Body of pancreas (tissue), 4 donors: ENCODE measurements around the gene CCDC71L. TPM values are rescaled to one million over a fixed set of nuclear protein-coding genes. Genes with fewer than 3 reads are reported as not detected.

Experiments
- ATAC-seq: fragments of 150-250 bp; one replicate; pipeline ENCODE4 v1.9.1; 2016
- DNase-seq, 4 donors: peaks; one replicate each; pipeline ENCODE4 v3.0.0-alpha.2; 2019
- H3K27ac ChIP-seq, 4 donors: fragments of 200-600 bp; sonication (generic); 1 replicate in 3 of 4; 2 replicates in 1 of 4; pipeline versions ENCODE4 v1.5.1 to v1.6.1; 2016 to 2019; ENCODE audit warnings: mild to moderate bottlenecking in 1 of 4, mixed read lengths in 1 of 4, moderate library complexity in 1 of 4
- H3K27me3 ChIP-seq, 2 donors: fragments of 200-600 bp; sonication (generic); one replicate each; pipeline ENCODE4 v1.6.0; 2016; ENCODE audit warnings: mild to moderate bottlenecking in 1 of 2
- H3K36me3 ChIP-seq, 2 donors: fragments of 200-600 bp; sonication (generic); replicated peaks in 1 of 2; 2 replicates each; pipeline ENCODE4 v1.5.1; 2016; ENCODE audit warnings: low read depth in 2 of 2; ENCODE audit not compliant: insufficient read depth in 1 of 2
- H3K4me1 ChIP-seq: fragments of 200-600 bp; sonication (generic); one replicate; pipeline ENCODE4 v1.6.0; 2016
- H3K4me3 ChIP-seq, 2 donors: fragments of 200-600 bp; sonication (generic); 1 replicate in 1 of 2; 2 replicates in 1 of 2; pipeline ENCODE4 v1.5.1; 2016 to 2019
- H3K9me3 ChIP-seq, 3 donors: fragments of 200-600 bp; sonication (generic); 1 replicate in 2 of 3; 2 replicates in 1 of 3; pipeline ENCODE4 v1.5.1; 2016
- POLR2A ChIP-seq, 3 donors: fragments of 450-650 bp; IDR thresholded peaks; one replicate each; pipeline ENCODE4 v1.6.1; 2016; ENCODE audit warnings: antibody characterized with exemption in 3 of 3, mild to moderate bottlenecking in 2 of 3
- WGBS, 2 donors: methylation state at CpG; one replicate each; pipeline ENCODE4 v1.1.5; 2017; 5-methylcytosine and 5-hydroxymethylcytosine counted together
- intact Hi-C: fragments of 100-400 bp; cut with DNase I; formaldehyde crosslinking; loops from one replicate; pipeline ENCODE4 v1.15.1; 2023
- total RNA-seq, 2 donors: library from RNA; depleted of rRNA; stranded (reverse); fragments of >200 nt; gene quantifications; one replicate each; pipeline ENCODE4 v1.1.0, GENCODE V29; 2016
- TF ChIP-seq, protein P1 (sequence below), 7 experiments: fragments of 450-650 bp in 4 of 7; fragments of 200-600 bp in 3 of 7; sonication (generic) in 3 of 7; IDR thresholded peaks; one replicate each; pipeline ENCODE4 v1.5.1; 2016 to 2019; ENCODE audit warnings: antibody characterized with exemption in 7 of 7

Gene CCDC71L
- total RNA-seq, 2 donors from 2014 or later = 8.6 to 23.7 TPM

DNA sequence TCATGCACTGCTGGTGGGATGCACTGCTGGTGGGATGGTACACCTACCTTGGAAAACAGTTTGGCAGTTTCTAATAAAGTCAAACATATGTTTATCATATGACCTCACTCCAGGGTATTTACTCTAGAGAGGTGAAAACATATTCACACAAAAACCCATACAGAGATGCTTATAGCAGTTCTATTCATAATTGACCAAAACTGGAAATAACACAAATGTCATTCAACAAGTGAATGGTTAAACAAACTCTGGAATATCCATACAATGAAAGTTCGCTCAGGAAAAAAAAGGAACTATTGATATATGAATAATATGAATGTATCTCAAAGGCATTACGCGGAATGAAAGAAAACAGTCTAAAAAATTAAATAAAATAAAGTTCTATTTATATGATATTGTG is 19.5 kb downstream of the CCDC71L start:
- 94% methylated on average over 3 of the region's 3 CpGs for WGBS, 2 donors

DNA sequence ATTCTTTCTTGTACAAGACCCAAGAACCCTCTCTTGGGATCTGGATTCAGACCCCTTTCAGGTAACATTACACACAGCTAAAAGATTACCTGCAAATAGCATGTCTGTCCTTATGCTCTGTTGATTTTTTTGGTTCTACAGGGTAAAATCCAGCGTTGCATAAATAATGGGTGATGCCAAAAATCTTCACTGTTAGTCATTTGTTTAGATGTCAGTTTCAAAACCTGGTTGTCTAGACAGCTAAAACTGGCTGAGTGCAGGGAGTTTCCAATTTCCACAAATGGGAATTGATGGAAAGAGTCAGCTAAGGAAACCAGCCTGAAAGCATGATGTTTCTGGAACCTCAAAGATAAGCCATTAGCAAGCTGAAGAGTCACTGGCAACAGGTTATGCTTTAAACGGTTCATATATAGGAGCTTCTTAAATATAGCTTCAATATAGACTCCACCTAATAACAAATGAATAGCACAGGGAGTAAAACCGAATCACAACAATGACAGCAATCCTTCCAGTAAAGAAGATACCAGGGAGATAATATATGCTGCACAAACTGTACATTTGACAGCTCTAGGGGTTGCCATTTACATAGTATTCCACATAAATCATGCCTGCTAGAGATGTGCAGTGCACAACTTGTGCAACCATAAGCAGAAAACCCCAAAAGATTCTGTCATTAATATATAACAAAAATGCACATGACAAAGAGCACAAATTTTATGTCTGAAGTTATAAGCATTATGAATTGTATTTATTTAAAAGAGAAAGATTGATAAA is 20.4 kb downstream of the CCDC71L start:
- TF ChIP-seq, protein P1, sequence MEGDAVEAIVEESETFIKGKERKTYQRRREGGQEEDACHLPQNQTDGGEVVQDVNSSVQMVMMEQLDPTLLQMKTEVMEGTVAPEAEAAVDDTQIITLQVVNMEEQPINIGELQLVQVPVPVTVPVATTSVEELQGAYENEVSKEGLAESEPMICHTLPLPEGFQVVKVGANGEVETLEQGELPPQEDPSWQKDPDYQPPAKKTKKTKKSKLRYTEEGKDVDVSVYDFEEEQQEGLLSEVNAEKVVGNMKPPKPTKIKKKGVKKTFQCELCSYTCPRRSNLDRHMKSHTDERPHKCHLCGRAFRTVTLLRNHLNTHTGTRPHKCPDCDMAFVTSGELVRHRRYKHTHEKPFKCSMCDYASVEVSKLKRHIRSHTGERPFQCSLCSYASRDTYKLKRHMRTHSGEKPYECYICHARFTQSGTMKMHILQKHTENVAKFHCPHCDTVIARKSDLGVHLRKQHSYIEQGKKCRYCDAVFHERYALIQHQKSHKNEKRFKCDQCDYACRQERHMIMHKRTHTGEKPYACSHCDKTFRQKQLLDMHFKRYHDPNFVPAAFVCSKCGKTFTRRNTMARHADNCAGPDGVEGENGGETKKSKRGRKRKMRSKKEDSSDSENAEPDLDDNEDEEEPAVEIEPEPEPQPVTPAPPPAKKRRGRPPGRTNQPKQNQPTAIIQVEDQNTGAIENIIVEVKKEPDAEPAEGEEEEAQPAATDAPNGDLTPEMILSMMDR (IDR thresholded peaks at IDR 0.05) = no peak
- no peak for TF ChIP-seq POLR2A (IDR thresholded peaks at IDR 0.05)
- Histone ChIP-seq H3K36me3 (no peaks in the 10 kb centered on the region), H3K27me3 (no peaks in the 10 kb centered on the region), H3K27ac (no peak overlapping the region), H3K9me3 (no peaks in the 10 kb centered on the region), H3K4me3 (no peak overlapping the region), H3K4me1 (no peaks in the 10 kb centered on the region)
- DNase-seq (no peak), ATAC-seq (no peak)
- WGBS, 2 donors = 67 to 72% methylated on average over 3 of the region's 3 CpGs
- intact Hi-C loops = no loop called here

More for the DNA sequence above, 19.5 kb downstream of the CCDC71L start:
- Histone ChIP-seq H3K27me3 (no peaks in the 10 kb centered on the region), H3K4me1 (no peaks in the 10 kb centered on the region), H3K9me3 (no peaks in the 10 kb centered on the region), H3K27ac (no peak overlapping the region), H3K36me3 (no peaks in the 10 kb centered on the region), H3K4me3 (no peak overlapping the region)
- no peak for DNase-seq
- no peak for TF ChIP-seq POLR2A (IDR thresholded peaks at IDR 0.05)
- TF ChIP-seq, protein P1 (IDR thresholded peaks at IDR 0.05) = no peak
- intact Hi-C loops = no loop called here
- no peak for ATAC-seq

DNA sequence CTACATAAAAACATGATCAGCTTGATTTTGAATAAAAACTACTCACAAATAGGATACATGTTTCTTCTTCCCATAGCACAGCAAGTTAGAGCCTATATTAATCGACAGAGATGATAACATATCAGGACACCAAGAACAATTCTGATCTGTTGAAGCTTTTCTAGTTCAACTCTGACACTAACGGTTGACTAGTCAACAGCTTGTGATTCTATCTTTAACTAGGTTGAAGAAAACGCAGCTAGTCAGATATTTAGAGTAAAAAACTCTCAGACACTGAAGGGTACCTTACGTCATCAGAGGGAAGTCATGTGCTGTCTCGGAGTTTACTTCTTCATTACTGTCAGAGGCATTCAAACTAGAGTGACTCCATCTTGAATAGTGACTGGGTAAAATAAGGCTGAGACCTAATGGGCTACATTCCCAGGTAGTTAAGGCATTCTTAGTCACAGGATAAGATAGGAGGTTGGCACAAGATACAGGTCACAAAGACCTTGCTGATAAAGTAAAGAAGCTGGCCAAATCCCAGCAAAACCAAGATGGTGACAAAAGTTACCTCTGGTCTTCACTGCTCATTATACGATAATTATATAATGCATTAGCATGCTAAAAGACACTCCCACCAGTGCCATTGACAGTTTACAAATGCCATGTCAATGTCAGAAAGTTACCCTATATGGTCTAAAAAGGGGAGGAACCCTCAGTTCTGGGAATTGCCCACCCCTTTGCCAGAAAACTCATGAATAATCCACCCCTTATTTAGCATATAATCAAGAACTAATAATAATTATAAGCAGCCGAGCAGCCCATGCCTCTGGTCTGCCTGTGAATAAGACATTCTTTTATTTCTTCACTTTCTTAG is 21.3 kb downstream of the CCDC71L start:
- Histone ChIP-seq H3K27ac (no peak overlapping the region), H3K4me3 (no peak overlapping the region), H3K27me3 (no peaks in the 10 kb centered on the region), H3K36me3 (no peaks in the 10 kb centered on the region), H3K9me3 (no peaks in the 10 kb centered on the region), H3K4me1 (no peaks in the 10 kb centered on the region)
- no peak for ATAC-seq
- intact Hi-C loops = no loop called here
- TF ChIP-seq, protein P1 (IDR thresholded peaks at IDR 0.05) = no peak
- no peak for TF ChIP-seq POLR2A (IDR thresholded peaks at IDR 0.05)
- DNase-seq = no peak
- WGBS, 2 donors = 64 to 66% methylated on average over 7 of the region's 7 CpGs

DNA sequence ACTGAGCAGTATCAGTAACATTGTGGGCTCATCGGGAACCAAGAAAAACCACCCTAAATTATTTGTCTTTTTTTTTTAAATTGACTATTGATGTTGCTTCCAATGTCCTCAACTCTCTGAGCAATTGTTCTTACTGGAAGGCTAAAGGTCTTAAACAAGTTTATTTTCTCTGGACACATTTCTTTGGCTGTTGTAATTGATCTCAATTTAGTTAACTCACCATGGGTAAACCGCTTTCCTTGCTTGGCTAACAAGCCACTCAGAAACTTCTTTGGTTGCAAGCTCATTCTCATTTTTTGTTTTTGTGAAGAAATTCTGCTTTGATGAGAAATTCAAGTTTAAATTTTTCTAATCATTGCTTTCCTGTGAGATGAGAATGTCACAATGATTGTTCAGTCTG is 25.5 kb downstream of the CCDC71L start:
- intact Hi-C loops = no loop called here
- Histone ChIP-seq H3K4me3 (no peak overlapping the region), H3K36me3 (no peaks in the 10 kb centered on the region), H3K27ac (no peak overlapping the region), H3K27me3 (no peaks in the 10 kb centered on the region), H3K4me1 (no peaks in the 10 kb centered on the region), H3K9me3 (no peaks in the 10 kb centered on the region)
- 73 to 83% methylated on average over 2 of the region's 2 CpGs for WGBS, 2 donors
- no peak for DNase-seq
- no peak for TF ChIP-seq POLR2A (IDR thresholded peaks at IDR 0.05)
- TF ChIP-seq, protein P1 (IDR thresholded peaks at IDR 0.05) = no peak
- ATAC-seq = no peak
